GM12891 (cell line): ENCODE results near the gene BICRAL.

Experiments used
- PAX5 ChIP-seq: IDR thresholded peaks from 2 replicates; pipeline ENCODE4 v1.6.1; 2011; ENCODE audit warnings: low read length, moderate library complexity, mild to moderate bottlenecking; ENCODE audit not compliant: insufficient read depth, severe bottlenecking
- POLR2A ChIP-seq: IDR thresholded peaks from 2 replicates; pipeline ENCODE4 v1.6.1; 2011; ENCODE audit warnings: low read depth, low read length, control low read depth
- POLR2AphosphoS5 ChIP-seq: IDR thresholded peaks from 2 replicates; pipeline ENCODE4 v1.6.1; 2011; ENCODE audit warnings: low read depth, low read length, control low read depth
- SPI1 ChIP-seq: IDR thresholded peaks from 2 replicates; pipeline ENCODE4 v1.6.1; 2011; ENCODE audit warnings: low read depth, low read length, control low read depth
- TAF1 ChIP-seq: IDR thresholded peaks from 2 replicates; pipeline ENCODE4 v1.6.1; 2011; ENCODE audit warnings: low read depth, low read length, control low read depth

DNA sequence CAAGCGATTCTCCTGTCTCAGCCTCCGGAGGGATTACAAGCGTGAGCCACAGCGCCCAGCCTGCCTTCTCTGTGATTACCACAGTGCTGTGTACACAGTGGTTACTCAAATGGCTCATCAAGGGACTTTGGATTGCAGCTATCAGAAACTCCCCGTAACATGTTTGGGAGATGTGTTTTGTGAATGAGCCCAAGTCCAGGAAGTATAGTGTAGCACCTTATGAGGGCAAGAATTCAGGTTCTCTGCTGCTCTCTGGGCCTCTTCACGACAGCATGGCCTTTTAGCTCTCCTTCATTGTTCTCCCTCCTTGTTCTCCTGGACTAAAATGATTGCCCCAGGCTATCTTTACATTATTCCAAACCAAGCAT is 63.5 kb downstream of the BICRAL start:
- no peak for TF ChIP-seq POLR2AphosphoS5
- no peak for TF ChIP-seq TAF1
- TF ChIP-seq POLR2A = no peak
- no peak for TF ChIP-seq SPI1
- TF ChIP-seq PAX5 = no peak
